Adrenal gland (tissue), 12 donors: ENCODE results near the gene SMAD3. TPM values are rescaled to one million over a fixed set of nuclear protein-coding genes. Genes with fewer than 3 reads are reported as not detected.

ENCODE experiments used
- DNase-seq, 7 donors: peaks; one replicate each; pipeline ENCODE4 v3.0.0-alpha.2; 2019 to 2020
- H3K27ac ChIP-seq, 5 donors: fragments of 200-600 bp; sonication (generic) in 4 of 5; 1 replicate in 3 of 5; 2 replicates in 2 of 5; pipeline versions ENCODE4 v1.5.1 to v1.8.0; 2016 to 2020; ENCODE audit warnings: mild to moderate bottlenecking in 1 of 5
- H3K27me3 ChIP-seq: fragments of 200-600 bp; 2 replicates; pipeline ENCODE4 v1.8.0; 2021
- H3K36me3 ChIP-seq, 2 donors: fragments of 200-600 bp; replicated peaks in 1 of 2; 1 replicate in 1 of 2; 2 replicates in 1 of 2; pipeline versions ENCODE4 v1.5.1 to v1.8.0; 2018 to 2022
- H3K4me1 ChIP-seq, 2 donors: fragments of 200-600 bp; replicated peaks in 1 of 2; 1 replicate in 1 of 2; 2 replicates in 1 of 2; pipeline versions ENCODE4 v1.5.1 to v1.8.0; 2018 to 2021
- H3K4me3 ChIP-seq, 4 donors: fragments of 200-600 bp; sonication (generic) in 3 of 4; one replicate each; pipeline ENCODE4 v1.5.1; 2016 to 2018
- H3K9me3 ChIP-seq, 3 donors: fragments of 200-600 bp; sonication (generic) in 1 of 3; replicated peaks in 1 of 3; 1 replicate in 2 of 3; 2 replicates in 1 of 3; pipeline versions ENCODE4 v1.5.1 to v1.8.0; 2016 to 2021
- CTCF ChIP-seq, 6 experiments: fragments of 450-650 bp in 4 of 6; fragments of 200-600 bp in 2 of 6; sonication (generic) in 1 of 6; IDR thresholded peaks; 1 replicate in 5 of 6; 2 replicates in 1 of 6; pipeline versions ENCODE4 v1.5.1 to v1.8.0; 2016 to 2021; ENCODE audit warnings: antibody characterized with exemption in 6 of 6, mild to moderate bottlenecking in 2 of 6, moderate library complexity in 1 of 6
- POLR2A ChIP-seq, 2 donors: fragments of 450-650 bp; IDR thresholded peaks; one replicate each; pipeline ENCODE4 v1.6.1; 2017; ENCODE audit warnings: antibody characterized with exemption in 2 of 2, mild to moderate bottlenecking in 2 of 2, moderate library complexity in 1 of 2
- WGBS, 4 donors: extraction: QIAGEN DNeasy Blood & Tissue Kit in 2 of 4; methylation state at CpG; one replicate each; pipeline versions ENCODE4 v1.1.5 to v1.1.7; 2013 to 2017; 5-methylcytosine and 5-hydroxymethylcytosine counted together
- intact Hi-C, 2 donors: fragments of 100-400 bp; cut with DNase I; formaldehyde crosslinking; loops; one replicate each; pipeline versions ENCODE4 v1.14.1 to v1.15.0; 2022 to 2023
- polyA plus RNA-seq, 3 donors: library from polyadenylated mRNA; stranded (reverse); fragments of 200-250 nt in 2 of 3; fragments of 350-450 nt in 1 of 3; fragmentation: Illumina TruSeq in 1 of 3; extraction: RNeasy Lipid Tissue Mini Kit (QIAGEN cat#74804) in 1 of 3; gene quantifications; one replicate each; pipeline ENCODE4 v1.2.3, GENCODE V29; 2013 to 2014
- total RNA-seq, 9 donors: library from RNA; depleted of rRNA in 4 of 9; stranded (reverse); fragments of >200 nt in 4 of 9; fragments of 120-200 nt in 1 of 9; fragmentation: NEBNext Ultra II Directional in 1 of 9; extraction: Animal tissue kit (Norgen Biotek cat#: 25700) in 1 of 9; gene quantifications; one replicate each; pipeline versions ENCODE4 v1.1.0 to v1.2.4, GENCODE V29; 2013 to 2023
- donor health status: healthy with polysubstance abuse.
- donor health status: Bipolar disorder and iron deficiency.
- donor health status: DM: yes; HTN: yes; CAD: no.
- donor health status: DM: no; HTN: no; CAD: no.
- donor health status: DM: no; HTN: no; CAD: no.
- donor health status: DM: yes; HTN: yes; CAD: no.

The SMAD3 gene
- total and polyA plus RNA-seq, 12 donors: 6.4 to 92.0 (median 8.0) TPM

- no peak for DNase-seq
- H3K36me3 ChIP-seq: peaks cover 0 to 13% of the 10 kb centered on the region in 2 donors
These were observed 124.9 kb downstream of the SMAD3 start for GRCh38 chr15:67190326-67190725.

GRCh38 chr15:67190813-67191212, 125.4 kb downstream of the SMAD3 start:
- Histone ChIP-seq H3K36me3 (peaks cover 0 to 13% of the 10 kb centered on the region in 2 donors), H3K27ac (no peak overlapping the region), H3K27me3 (no peaks in the 10 kb centered on the region), H3K4me1 (peaks cover 6 to 13% of the 10 kb centered on the region in 2 donors), H3K9me3 (no peaks in the 10 kb centered on the region), H3K4me3 (no peak overlapping the region)
- intact Hi-C loops: no loop called here
- TF ChIP-seq POLR2A (IDR thresholded peaks at IDR 0.05) (no peak), CTCF (IDR thresholded peaks at IDR 0.05) (no peak)
- no peak for DNase-seq
- WGBS, 4 donors: 92 to 98% (median 97%) methylated on average over 7 to 11 of the region's 11 CpGs

More at GRCh38 chr15:67190326-67190725, 124.9 kb downstream of the SMAD3 start:
- H3K4me1 ChIP-seq: peaks cover 9 to 17% of the 10 kb centered on the region in 2 donors
- H3K27me3 ChIP-seq: no peaks in the 10 kb centered on the region
- WGBS, 4 donors: 92 to 100% (median 96%) methylated on average over 2 of the region's 2 CpGs
- intact Hi-C loops: no loop called here
- no peak overlapping the region for H3K4me3 ChIP-seq
- peak overlapping the region in 1 of 5 donors; percentile 64 for H3K27ac ChIP-seq
- no peak for TF ChIP-seq POLR2A (IDR thresholded peaks at IDR 0.05)
- no peak for TF ChIP-seq CTCF (IDR thresholded peaks at IDR 0.05)
- no peaks in the 10 kb centered on the region for H3K9me3 ChIP-seq

DNA sequence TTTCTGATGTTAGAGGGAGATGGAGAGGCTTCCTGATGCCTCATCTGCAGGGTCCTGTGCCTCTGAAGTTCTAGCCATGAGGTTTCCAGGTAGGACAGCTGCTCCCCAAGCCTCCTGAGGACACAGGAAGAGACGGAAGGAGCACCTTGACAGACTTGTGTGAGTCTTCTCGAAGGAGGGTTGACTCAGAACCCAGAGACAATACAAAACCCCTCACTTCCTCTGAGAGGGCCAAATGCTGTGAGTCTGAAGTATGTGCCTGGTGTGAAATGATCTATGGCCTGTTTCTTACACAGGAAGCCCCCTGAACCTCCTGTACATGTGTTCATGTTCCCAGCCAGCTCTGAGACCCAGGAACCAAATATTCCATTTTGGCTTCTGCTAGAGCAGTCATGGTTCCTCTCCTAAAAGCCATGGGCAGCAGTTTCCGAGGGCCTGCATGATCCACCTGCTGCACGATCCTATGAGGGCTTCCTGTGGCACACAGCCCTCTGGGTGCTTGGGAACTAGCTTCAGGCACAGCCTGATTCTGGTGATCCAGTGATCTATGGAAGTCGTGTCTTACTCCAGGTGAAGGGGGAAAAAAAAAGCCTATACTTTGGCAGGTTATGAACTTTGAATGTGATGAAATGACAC, 126.9 kb downstream of the SMAD3 start:
- H3K36me3 ChIP-seq: peaks cover 0 to 13% of the 10 kb centered on the region in 2 donors
- intact Hi-C loops: no loop called here

More for the DNA sequence above, 126.9 kb downstream of the SMAD3 start:
- TF ChIP-seq CTCF (IDR thresholded peaks at IDR 0.05): no peak
- no peak for TF ChIP-seq POLR2A (IDR thresholded peaks at IDR 0.05)
- WGBS, 4 donors: 85 to 92% (median 89%) methylated on average over 4 to 5 of the region's 5 CpGs
- Histone ChIP-seq H3K4me3 (no peak overlapping the region), H3K4me1 (peaks cover 0 to 3% of the 10 kb centered on the region in 2 donors), H3K27ac (no peak overlapping the region), H3K9me3 (no peaks in the 10 kb centered on the region), H3K27me3 (no peaks in the 10 kb centered on the region)
- DNase-seq: no peak
